Endothelial cell of umbilical vein (primary cell): ENCODE measurements around the gene HTT. TPM values are rescaled to one million over a fixed set of nuclear protein-coding genes. Genes with fewer than 3 reads are reported as not detected.

Experiments used
- BruUV-seq: library from RNA; stranded (reverse); fragments of 400-500 nt; replicated peaks from 2 replicates; lab custom pipeline; 2021; lab: Mats Ljungman, UMichigan
- CTCF ChIA-PET: fragments of 300-600, 350-600 bp; sonication (Branson Sonifier 250); formaldehyde crosslinking; loops from one replicate; lab custom pipeline; 2021; ENCODE audit warnings: antibody characterized with exemption, inconsistent platforms; lab: Charles Lee
- POLR2A ChIA-PET: fragments of 300-600, 350-600 bp; sonication (Branson Sonifier 250); formaldehyde crosslinking; loops from one replicate; lab custom pipeline; 2021; ENCODE audit warnings: antibody characterized with exemption, inconsistent platforms; lab: Charles Lee
- DNase-seq: peaks from one replicate; pipeline ENCODE4 v3.0.0-alpha.2; 2011; ENCODE audit warnings: low read depth, low spot score
- FAIRE-seq: peaks from 2 replicates; lab custom pipeline; 2011; peaks lifted over from hg19 to GRCh38; lab: Jason Lieb, UNC
- H2AFZ ChIP-seq: 2 replicates; pipeline ENCODE4 v1.6.0; 2012; ENCODE audit warnings: low read depth, low read length, control low read depth, inconsistent platforms
- H3K27ac ChIP-seq: 2 replicates; pipeline ENCODE4 v1.5.1; 2011; ENCODE audit warnings: low read depth, mild to moderate bottlenecking, control low read depth, low read length, moderate library complexity; ENCODE audit not compliant: insufficient read depth
- H3K27me3 ChIP-seq, 2 experiments: 2 replicates each; pipeline versions ENCODE4 v1.6.0 to v1.6.1; 2011; ENCODE audit warnings: low read length in 2 of 2, mixed read lengths in 1 of 2; ENCODE audit not compliant: control insufficient read depth in 2 of 2, insufficient read depth in 2 of 2
- H3K36me3 ChIP-seq, 2 experiments: 2 replicates in 1 of 2; 3 replicates in 1 of 2; pipeline ENCODE4 v1.5.1; 2011; ENCODE audit warnings: low read length in 2 of 2, mild to moderate bottlenecking in 1 of 2, moderate library complexity in 1 of 2; ENCODE audit not compliant: control insufficient read depth in 2 of 2, insufficient read depth in 2 of 2; ENCODE audit errors: extremely low read depth in 1 of 2
- H3K4me1 ChIP-seq: 3 replicates; pipeline ENCODE4 v1.5.1; 2011; ENCODE audit warnings: mild to moderate bottlenecking, low read length; ENCODE audit not compliant: control insufficient read depth, insufficient read depth; ENCODE audit errors: extremely low read depth
- H3K4me2 ChIP-seq: 2 replicates; pipeline ENCODE4 v1.6.1; 2011; ENCODE audit warnings: low read length, control low read depth, mixed read lengths; ENCODE audit not compliant: insufficient read depth
- H3K4me3 ChIP-seq, 3 experiments: fragments of 200-600 bp in 1 of 3; sonication (generic), shearing (Covaris generic) in 1 of 3; replicated peaks in 1 of 3; 2 replicates each; pipeline ENCODE4 v1.5.1; 2011 to 2016; ENCODE audit warnings: control low read depth in 3 of 3, low read length in 3 of 3, mild to moderate bottlenecking in 2 of 3, inconsistent platforms in 1 of 3, low read depth in 1 of 3, moderate library complexity in 1 of 3; ENCODE audit not compliant: insufficient read depth in 1 of 3
- H3K79me2 ChIP-seq: 2 replicates; pipeline ENCODE4 v1.6.0; 2012; ENCODE audit warnings: low read length, inconsistent platforms; ENCODE audit not compliant: control insufficient read depth, insufficient read depth
- H3K9ac ChIP-seq: replicated peaks from 2 replicates; pipeline ENCODE3; 2011; ENCODE audit warnings: low read length, control low read depth; ENCODE audit not compliant: insufficient read depth; ENCODE audit errors: extremely low read depth
- H3K9me1 ChIP-seq: replicated peaks from 3 replicates; pipeline ENCODE4 v1.6.0; 2011; ENCODE audit warnings: mild to moderate bottlenecking, low read length; ENCODE audit not compliant: control insufficient read depth, insufficient read depth; ENCODE audit errors: extremely low read depth
- H3K9me3 ChIP-seq: replicated peaks from 2 replicates; pipeline ENCODE4 v1.5.1; 2012; ENCODE audit warnings: low read length, inconsistent platforms; ENCODE audit not compliant: control insufficient read depth, insufficient read depth
- H4K20me1 ChIP-seq: replicated peaks from 2 replicates; pipeline ENCODE3; 2011; ENCODE audit warnings: mild to moderate bottlenecking, low read length; ENCODE audit not compliant: control insufficient read depth, insufficient read depth; ENCODE audit errors: extremely low read depth
- EZH2 ChIP-seq: IDR thresholded peaks from 2 replicates; pipeline ENCODE4 v1.6.1; 2012; ENCODE audit warnings: borderline replicate concordance, low read depth, mild to moderate bottlenecking, moderate library complexity, low read length, inconsistent platforms; ENCODE audit not compliant: severe bottlenecking
- FOS ChIP-seq: IDR thresholded peaks from 2 replicates; pipeline ENCODE4 v1.6.1; 2011; ENCODE audit warnings: mild to moderate bottlenecking, low read length, moderate library complexity, borderline replicate concordance; ENCODE audit not compliant: insufficient read depth
- GATA2 ChIP-seq: IDR thresholded peaks from 2 replicates; pipeline ENCODE4 v1.7.0; 2011; ENCODE audit warnings: low read depth, mild to moderate bottlenecking, moderate library complexity, mixed read lengths, low read length; ENCODE audit not compliant: insufficient read length, insufficient read depth
- JUN ChIP-seq: IDR thresholded peaks from 2 replicates; pipeline ENCODE4 v1.6.1; 2011; ENCODE audit warnings: borderline replicate concordance, low read depth; ENCODE audit not compliant: insufficient read length, insufficient read depth
- MAX ChIP-seq: IDR thresholded peaks from 2 replicates; pipeline ENCODE4 v1.6.1; 2011; ENCODE audit not compliant: insufficient read depth, insufficient read length
- MYC ChIP-seq: IDR thresholded peaks from one replicate; pipeline ENCODE4 v1.6.1; 2011; ENCODE audit warnings: mild to moderate bottlenecking, low read depth, low read length
- POLR2A ChIP-seq: IDR thresholded peaks from 2 replicates; pipeline ENCODE4 v1.6.1; 2012; ENCODE audit warnings: low read depth, mild to moderate bottlenecking, control low read depth, low read length
- POLR2AphosphoS5 ChIP-seq: IDR thresholded peaks from 2 replicates; pipeline ENCODE4 v1.6.1; 2012; ENCODE audit warnings: low read depth, mild to moderate bottlenecking, control low read depth, low read length, moderate library complexity; ENCODE audit not compliant: insufficient read depth
- dilution Hi-C: fragments of 300-500 bp; cut with MboI; formaldehyde crosslinking; loops from one replicate; pipeline ENCODE4 v1.15.0; 2019; ENCODE audit warnings: low sequenced_read_pairs; ENCODE audit not compliant: extremely low pct_ligation_motif_present
- intact Hi-C: fragments of 100-400 bp; cut with micrococcal nuclease; formaldehyde crosslinking; loops from one replicate; pipeline ENCODE4 v1.10.0; 2022
- polyA plus RNA-seq, 4 experiments: library from polyadenylated mRNA; depleted of rRNA in 3 of 4; stranded (reverse) in 3 of 4; unstranded in 1 of 4; fragments of >200 nt; gene quantifications; 2 replicates each; pipeline versions ENCODE4 v1.2.1 to v1.2.3, GENCODE V29; 2011 to 2012; ENCODE audit warnings: missing spikeins in 1 of 4
- total RNA-seq: library from RNA; stranded (reverse); gene quantifications from 2 replicates; pipeline ENCODE4 v1.2.3, GENCODE V29; 2021
- TF ChIP-seq, protein P1 (sequence below), 2 donors: IDR thresholded peaks; 1 replicate in 1 of 2; 2 replicates in 1 of 2; pipeline ENCODE4 v1.5.1; 2011; ENCODE audit warnings: low read length in 2 of 2, mild to moderate bottlenecking in 2 of 2, moderate library complexity in 2 of 2, control low read depth in 1 of 2, inconsistent platforms in 1 of 2, low read depth in 1 of 2; ENCODE audit not compliant: insufficient read depth in 1 of 2; ENCODE audit errors: extremely low read depth in 1 of 2

The HTT gene
- total and polyA plus RNA-seq, 2 donors (not counting 3 experiments of a cell fraction or from before 2014, with no cell fraction given): 15.7 to 61.2 TPM

DNA sequence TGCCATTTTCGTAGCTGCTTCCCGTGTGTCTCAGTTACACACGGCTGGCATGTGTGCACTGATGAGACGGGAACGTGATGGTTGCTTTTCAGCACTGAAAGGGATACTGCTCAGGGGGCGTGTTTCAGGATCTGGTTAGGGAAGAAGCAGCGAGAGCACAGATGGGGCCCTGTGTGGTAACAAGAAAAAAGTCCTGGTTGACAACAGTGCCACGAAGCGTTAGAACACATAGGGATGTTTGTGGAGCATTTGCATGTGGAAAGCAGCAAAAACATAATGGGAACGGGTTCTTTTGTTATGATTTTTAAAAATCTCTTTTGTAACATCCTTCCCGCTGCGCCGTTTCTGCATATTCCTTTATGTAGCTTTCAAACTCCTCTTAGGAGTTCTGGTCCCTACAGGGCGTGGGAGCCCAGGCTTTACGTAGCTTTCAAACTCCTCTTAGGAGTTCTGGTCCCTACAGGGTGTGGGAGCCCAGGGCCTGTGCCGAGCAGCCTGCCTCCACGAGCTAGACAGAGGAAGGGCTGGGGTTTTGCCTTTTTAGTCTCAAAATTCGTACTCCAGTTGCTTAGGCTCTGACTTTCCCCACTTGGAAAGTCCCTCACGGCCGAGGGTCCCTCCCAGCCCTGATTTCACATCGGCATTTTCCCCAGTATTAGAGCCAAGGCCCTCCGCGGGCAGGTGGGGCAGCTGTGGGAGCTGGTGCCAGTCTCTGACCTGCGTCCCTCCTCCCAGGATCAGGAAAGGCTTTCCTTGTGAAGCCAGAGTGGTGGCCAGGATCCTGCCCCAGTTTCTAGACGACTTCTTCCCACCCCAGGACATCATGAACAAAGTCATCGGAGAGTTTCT, 163.5 kb downstream of the HTT start:
- CTCF ChIA-PET: interaction anchor here (1.5 kb wide), 1 partner anchor 243 kb away, joined by 6 read pairs; no protein-coding TSS in a partner anchor
- intact Hi-C loops: no loop called here
- no peak for FAIRE-seq

More for the DNA sequence above, 163.5 kb downstream of the HTT start:
- no peaks in the 10 kb centered on the region for H3K27me3 ChIP-seq
- BruUV-seq: no TSS peak
- H2AFZ ChIP-seq: no peak overlapping the region
- H3K9me1 ChIP-seq: no peaks in the 10 kb centered on the region
- H3K27ac ChIP-seq: no peak overlapping the region
- no peak for DNase-seq
- H4K20me1 ChIP-seq: no peaks in the 10 kb centered on the region
- H3K79me2 ChIP-seq: no peaks in the 10 kb centered on the region
- no peak for TF ChIP-seq JUN
- TF ChIP-seq GATA2: no peak
- no peak for TF ChIP-seq POLR2A
- TF ChIP-seq EZH2: no peak
- TF ChIP-seq, protein P1, sequence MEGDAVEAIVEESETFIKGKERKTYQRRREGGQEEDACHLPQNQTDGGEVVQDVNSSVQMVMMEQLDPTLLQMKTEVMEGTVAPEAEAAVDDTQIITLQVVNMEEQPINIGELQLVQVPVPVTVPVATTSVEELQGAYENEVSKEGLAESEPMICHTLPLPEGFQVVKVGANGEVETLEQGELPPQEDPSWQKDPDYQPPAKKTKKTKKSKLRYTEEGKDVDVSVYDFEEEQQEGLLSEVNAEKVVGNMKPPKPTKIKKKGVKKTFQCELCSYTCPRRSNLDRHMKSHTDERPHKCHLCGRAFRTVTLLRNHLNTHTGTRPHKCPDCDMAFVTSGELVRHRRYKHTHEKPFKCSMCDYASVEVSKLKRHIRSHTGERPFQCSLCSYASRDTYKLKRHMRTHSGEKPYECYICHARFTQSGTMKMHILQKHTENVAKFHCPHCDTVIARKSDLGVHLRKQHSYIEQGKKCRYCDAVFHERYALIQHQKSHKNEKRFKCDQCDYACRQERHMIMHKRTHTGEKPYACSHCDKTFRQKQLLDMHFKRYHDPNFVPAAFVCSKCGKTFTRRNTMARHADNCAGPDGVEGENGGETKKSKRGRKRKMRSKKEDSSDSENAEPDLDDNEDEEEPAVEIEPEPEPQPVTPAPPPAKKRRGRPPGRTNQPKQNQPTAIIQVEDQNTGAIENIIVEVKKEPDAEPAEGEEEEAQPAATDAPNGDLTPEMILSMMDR (IDR thresholded peaks at IDR 0.05; ENCODE audit: extremely low read depth in 1 of 2, insufficient read depth in 1 of 2, low read depth in 1 of 2, low read length in 2 of 2): no peak
- no peak for TF ChIP-seq MYC
- no peak for TF ChIP-seq POLR2AphosphoS5
- TF ChIP-seq FOS: no peak
- TF ChIP-seq MAX: no peak
- H3K4me3 ChIP-seq: no peak overlapping the region
- no peaks in the 10 kb centered on the region for H3K9me3 ChIP-seq
- dilution Hi-C loops: no loop called here
- no peaks in the 10 kb centered on the region for H3K4me1 ChIP-seq
- H3K4me2 ChIP-seq: no peak overlapping the region
- POLR2A ChIA-PET: no interaction called here
- peaks cover 2 to 36% of the 10 kb centered on the region in 2 experiments for H3K36me3 ChIP-seq
- no peak overlapping the region for H3K9ac ChIP-seq
